LNCaP clone FGC (cell line): ENCODE data around the gene GNG4.

ENCODE experiments used
- DNase-seq: peaks from one replicate; pipeline ENCODE4 v3.0.0-alpha.2; 2011; ENCODE audit warnings: low read depth
- H3K4me3 ChIP-seq: 2 replicates; pipeline ENCODE4 v1.5.1; 2011; ENCODE audit warnings: mild to moderate bottlenecking, low read depth, low read length, control low read depth
- TF ChIP-seq, protein P1 (sequence below): IDR thresholded peaks from 2 replicates; pipeline ENCODE4 v1.5.1; 2012; ENCODE audit warnings: mild to moderate bottlenecking; ENCODE audit not compliant: control insufficient read depth, insufficient read depth; ENCODE audit errors: extremely low read depth

The GNG4 gene

DNA sequence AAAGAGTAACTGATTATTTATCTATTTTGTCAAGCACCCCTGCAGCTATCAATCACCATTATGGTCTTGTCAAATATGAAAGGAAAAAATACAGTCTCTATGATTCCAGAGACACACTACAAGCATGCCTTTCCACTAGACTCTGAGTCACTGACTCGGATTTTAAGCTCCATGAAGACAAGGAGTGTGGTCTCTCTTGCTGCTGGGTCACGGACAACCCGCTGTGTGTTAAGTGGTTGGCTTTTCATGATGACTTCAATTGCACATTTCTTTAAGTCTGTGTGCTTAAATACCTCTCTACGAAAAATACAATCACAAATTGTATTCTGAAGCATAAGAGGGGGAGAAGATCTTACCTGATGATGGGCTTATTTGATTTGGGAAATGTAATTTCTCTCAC is 14.0 kb upstream of the GNG4 start:
- H3K4me3 ChIP-seq: no peak overlapping the region

DNA sequence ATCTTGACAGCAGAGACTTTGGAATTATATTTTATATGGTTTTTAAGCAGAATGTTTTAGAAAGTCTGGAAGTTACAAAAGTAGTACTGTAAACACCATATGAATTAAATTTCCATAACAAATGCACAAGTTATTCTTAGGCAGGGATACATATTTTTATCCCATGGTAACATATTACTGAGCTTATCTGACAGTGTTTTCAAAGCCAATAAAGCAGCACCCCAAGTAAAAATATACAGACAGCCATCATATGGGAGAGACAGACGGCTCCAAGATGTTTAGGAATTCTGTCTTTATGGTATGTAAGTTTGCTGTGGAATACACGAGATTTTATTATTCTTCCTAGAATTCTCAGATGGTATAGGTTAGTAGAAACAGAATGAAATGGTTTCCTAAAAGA is 12.0 kb upstream of the GNG4 start:
- TF ChIP-seq, protein P1, sequence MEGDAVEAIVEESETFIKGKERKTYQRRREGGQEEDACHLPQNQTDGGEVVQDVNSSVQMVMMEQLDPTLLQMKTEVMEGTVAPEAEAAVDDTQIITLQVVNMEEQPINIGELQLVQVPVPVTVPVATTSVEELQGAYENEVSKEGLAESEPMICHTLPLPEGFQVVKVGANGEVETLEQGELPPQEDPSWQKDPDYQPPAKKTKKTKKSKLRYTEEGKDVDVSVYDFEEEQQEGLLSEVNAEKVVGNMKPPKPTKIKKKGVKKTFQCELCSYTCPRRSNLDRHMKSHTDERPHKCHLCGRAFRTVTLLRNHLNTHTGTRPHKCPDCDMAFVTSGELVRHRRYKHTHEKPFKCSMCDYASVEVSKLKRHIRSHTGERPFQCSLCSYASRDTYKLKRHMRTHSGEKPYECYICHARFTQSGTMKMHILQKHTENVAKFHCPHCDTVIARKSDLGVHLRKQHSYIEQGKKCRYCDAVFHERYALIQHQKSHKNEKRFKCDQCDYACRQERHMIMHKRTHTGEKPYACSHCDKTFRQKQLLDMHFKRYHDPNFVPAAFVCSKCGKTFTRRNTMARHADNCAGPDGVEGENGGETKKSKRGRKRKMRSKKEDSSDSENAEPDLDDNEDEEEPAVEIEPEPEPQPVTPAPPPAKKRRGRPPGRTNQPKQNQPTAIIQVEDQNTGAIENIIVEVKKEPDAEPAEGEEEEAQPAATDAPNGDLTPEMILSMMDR: no peak
- H3K4me3 ChIP-seq: no peak overlapping the region
- DNase-seq: no peak

More for the DNA sequence above, 14.0 kb upstream of the GNG4 start:
- no peak for DNase-seq
- TF ChIP-seq, protein P1: no peak

DNA sequence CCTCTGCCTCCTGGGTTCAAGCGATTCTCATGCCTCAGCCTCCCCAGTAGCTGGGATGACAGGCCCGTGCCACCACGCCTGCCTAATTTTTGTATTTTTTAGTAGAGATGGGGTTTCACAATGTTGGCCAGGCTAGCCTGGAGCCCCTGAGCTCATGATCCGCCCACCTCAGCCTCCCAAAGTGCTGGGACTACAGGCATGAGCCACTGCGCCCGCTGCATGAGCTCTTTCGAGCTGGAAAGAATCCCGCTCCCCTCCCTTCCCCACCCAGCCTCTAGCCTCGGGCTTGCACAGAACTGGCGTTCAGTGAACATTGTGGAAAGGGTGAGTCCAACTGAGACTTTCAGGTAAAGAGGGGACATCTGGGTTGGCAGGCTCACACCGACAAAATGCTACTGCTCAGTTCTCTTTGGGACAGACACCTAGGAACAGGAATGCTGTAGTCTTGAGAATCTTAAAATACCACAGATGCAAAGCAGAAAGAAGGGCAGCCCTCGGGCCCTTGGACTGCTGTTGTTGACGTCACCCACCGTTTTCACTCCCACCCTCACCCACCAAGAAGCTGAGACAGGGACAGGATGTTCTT is 9.7 kb upstream of the GNG4 start:
- TF ChIP-seq, protein P1: no peak
- DNase-seq: no peak
- H3K4me3 ChIP-seq: no peak overlapping the region

DNA sequence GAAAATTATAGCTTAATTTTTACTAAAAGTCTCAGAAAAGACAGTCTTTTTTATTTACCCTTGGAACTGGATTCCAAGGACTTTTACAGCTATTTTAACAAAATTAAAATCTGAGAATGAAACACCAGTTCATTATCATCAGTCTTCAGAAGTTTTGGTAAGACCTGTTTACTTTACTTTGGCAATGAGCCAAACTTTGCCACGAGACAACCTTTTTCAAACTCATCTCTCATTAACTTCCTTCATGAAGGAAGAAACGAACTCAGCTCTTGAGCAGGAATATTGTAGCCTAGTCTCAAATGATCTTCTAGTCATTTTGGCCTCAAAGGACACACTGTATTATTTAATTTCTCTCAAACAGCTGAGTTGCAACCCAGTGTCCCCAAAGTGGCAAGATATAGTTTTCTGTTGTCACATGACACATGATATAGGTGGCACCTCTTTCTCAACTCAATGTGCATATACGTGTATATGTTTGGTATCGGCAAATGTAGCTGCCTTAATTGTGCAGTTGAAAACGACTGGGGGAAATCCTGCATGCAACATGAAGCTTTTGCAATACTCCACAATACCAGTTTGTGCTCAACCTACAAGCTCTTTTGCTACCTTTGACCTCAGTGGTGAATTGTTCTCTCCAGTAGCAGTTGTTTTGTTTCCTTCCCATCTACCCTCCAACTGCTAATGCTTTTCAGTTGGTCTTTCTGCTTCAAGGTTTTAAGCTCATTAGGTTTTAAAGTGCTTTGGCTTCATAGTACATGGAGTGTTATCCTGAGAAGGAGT is 8.4 kb upstream of the GNG4 start:
- no peak overlapping the region for H3K4me3 ChIP-seq
- TF ChIP-seq, protein P1: no peak
- DNase-seq: no peak

DNA sequence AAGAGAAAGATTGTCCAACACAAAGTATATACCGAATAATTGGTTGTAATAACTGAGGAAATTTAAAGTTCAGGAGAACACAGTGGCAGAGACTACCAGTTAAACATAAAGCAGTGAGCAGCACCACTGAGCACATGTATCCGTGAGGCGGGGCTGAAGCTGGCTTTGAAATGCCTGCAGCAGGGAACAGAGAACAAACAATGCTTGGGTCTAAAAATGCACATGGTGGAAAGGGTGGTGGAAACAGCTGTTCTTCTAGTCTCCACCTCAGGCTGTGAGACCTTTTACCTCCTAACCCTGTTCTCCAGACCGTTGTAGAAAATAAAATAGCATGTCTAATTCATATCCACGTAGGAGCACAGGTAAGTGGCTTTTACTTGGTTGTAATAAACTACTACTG is 7.7 kb upstream of the GNG4 start:
- no peak overlapping the region for H3K4me3 ChIP-seq
- no peak for DNase-seq
- TF ChIP-seq, protein P1: no peak

DNA sequence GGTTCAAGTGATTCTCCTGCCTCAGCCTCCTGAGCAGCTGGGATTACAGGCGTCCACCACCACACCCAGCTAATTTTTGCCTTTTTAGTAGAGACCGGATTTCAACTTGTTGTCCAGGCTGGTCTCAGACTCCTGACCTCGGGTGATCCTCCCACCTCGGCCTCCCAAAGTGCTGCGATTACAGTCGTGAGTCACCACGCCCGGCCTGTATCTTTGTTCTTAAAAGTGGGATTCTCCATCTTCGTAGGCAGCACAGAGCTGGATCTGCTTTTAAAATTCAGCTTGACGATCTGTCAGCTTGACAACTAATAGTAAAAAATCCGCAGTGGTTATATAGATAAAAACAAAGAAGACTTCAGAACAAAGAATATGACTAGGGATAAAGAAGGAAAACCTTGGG is 2.8 kb upstream of the GNG4 start:
- H3K4me3 ChIP-seq: no peak overlapping the region
- DNase-seq: no peak
- TF ChIP-seq, protein P1: no peak
